ENCODE data around the gene CD44. TPM values are rescaled to one million over a fixed set of nuclear protein-coding genes. Genes with fewer than 3 reads are reported as not detected.

Gene CD44
- total and polyA plus RNA-seq, 10 of the 15 experiments (the other 5 are each of a cell fraction or from before 2014, with no cell fraction given) = 57.1 to 293 (median 120) TPM

DNA sequence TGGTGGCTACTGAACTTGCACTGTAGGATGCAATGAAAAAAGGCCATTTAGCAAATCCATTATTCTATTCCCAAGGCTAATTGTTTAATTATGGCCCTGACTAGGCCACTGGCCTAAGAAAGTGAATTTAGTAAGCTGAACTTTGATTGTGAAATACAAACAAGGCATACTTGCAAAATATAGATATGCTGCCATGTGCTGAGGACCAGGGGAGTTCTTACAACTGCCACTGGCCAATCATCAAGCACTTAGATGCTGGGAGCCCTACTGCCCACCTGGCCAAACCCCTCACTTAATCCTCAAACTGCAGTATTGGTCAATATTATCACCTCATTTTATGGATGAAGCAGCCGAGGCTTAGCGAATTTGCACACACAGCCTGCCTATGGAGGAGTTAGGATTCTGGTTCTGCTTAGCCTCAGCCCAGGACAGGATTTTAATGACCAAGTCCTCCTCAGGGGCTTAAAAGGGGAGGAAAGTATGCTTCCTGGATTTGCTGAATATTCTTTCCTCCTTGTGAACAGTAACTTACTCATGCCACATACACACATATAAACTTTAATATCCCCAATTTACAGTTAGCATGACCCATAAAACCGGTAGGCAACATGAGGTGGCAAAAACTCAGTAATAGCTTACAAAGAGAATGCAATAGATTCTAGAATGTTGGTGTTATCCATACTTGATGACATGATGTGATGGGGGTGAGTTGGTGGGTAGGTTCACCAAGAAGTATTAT lies 39.3 kb downstream of the CD44 start (continued):
- TF ChIP-seq, protein P1, sequence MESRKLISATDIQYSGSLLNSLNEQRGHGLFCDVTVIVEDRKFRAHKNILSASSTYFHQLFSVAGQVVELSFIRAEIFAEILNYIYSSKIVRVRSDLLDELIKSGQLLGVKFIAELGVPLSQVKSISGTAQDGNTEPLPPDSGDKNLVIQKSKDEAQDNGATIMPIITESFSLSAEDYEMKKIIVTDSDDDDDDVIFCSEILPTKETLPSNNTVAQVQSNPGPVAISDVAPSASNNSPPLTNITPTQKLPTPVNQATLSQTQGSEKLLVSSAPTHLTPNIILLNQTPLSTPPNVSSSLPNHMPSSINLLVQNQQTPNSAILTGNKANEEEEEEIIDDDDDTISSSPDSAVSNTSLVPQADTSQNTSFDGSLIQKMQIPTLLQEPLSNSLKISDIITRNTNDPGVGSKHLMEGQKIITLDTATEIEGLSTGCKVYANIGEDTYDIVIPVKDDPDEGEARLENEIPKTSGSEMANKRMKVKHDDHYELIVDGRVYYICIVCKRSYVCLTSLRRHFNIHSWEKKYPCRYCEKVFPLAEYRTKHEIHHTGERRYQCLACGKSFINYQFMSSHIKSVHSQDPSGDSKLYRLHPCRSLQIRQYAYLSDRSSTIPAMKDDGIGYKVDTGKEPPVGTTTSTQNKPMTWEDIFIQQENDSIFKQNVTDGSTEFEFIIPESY (IDR thresholded peaks at IDR 0.05) = no peak

DNA sequence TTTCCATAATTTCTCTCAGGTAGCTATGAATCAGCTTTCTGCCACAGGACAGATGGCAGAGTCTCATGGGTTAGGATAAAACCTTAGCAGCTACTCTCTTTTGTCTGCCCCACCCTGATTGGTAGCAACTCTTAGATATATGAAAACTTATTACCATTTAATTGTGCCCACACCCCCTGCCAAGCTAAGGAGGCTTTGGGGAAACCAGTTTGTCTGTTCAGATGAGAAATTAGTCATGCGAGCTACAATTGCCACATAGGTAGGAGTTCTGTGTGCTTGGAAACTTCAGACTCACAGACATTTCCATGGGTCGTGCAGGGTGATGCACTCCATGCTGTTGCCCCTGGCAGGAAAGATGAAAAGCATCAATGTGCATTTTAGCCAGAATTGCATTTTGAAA lies 39.9 kb downstream of the CD44 start:
- POLR2A ChIA-PET = interaction anchor here (0.9 kb wide), 1 partner anchor 9 kb away, joined by 6 read pairs; no protein-coding TSS in a partner anchor

More for the DNA sequence above, 39.9 kb downstream of the CD44 start:
- no peak for FAIRE-seq
- peaks cover 12 to 15% of the 10 kb centered on the region in 2 experiments; a peak in 3 of 4 replicates for H3K36me3 ChIP-seq (ENCODE audit: control insufficient read depth in 2 of 2, insufficient read depth in 2 of 2, low read length in 1 of 2)
- no peak overlapping the region for H3K4me3 ChIP-seq
- no peak overlapping the region for H3K27ac ChIP-seq (ENCODE audit: control insufficient read depth, insufficient read depth)
- H3K27me3 ChIP-seq (replicated peaks in 1 of 2; ENCODE audit: control insufficient read depth in 2 of 2, insufficient read depth in 2 of 2, low read length in 1 of 2) = no peaks in the 10 kb centered on the region
- TF ChIP-seq RAD21 (IDR thresholded peaks at IDR 0.05; ENCODE audit: insufficient read depth, low read depth, low read length) (no peak), ZNF207 (IDR thresholded peaks at IDR 0.05; ENCODE audit: borderline replicate concordance) (no peak), MXI1 (IDR thresholded peaks at IDR 0.05; ENCODE audit: low read depth, low read length) (no peak)
- TF ChIP-seq, protein P2, sequence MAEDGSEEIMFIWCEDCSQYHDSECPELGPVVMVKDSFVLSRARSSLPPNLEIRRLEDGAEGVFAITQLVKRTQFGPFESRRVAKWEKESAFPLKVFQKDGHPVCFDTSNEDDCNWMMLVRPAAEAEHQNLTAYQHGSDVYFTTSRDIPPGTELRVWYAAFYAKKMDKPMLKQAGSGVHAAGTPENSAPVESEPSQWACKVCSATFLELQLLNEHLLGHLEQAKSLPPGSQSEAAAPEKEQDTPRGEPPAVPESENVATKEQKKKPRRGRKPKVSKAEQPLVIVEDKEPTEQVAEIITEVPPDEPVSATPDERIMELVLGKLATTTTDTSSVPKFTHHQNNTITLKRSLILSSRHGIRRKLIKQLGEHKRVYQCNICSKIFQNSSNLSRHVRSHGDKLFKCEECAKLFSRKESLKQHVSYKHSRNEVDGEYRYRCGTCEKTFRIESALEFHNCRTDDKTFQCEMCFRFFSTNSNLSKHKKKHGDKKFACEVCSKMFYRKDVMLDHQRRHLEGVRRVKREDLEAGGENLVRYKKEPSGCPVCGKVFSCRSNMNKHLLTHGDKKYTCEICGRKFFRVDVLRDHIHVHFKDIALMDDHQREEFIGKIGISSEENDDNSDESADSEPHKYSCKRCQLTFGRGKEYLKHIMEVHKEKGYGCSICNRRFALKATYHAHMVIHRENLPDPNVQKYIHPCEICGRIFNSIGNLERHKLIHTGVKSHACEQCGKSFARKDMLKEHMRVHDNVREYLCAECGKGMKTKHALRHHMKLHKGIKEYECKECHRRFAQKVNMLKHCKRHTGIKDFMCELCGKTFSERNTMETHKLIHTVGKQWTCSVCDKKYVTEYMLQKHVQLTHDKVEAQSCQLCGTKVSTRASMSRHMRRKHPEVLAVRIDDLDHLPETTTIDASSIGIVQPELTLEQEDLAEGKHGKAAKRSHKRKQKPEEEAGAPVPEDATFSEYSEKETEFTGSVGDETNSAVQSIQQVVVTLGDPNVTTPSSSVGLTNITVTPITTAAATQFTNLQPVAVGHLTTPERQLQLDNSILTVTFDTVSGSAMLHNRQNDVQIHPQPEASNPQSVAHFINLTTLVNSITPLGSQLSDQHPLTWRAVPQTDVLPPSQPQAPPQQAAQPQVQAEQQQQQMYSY (CRISPR knock-in tag; IDR thresholded peaks at IDR 0.05) = no peak
- CTCF ChIA-PET = interaction anchor here (0.8 to 1.9 kb wide), 4 partner anchors 11 to 254 kb away, joined by 3 to 5 read pairs (median 3); no protein-coding TSS in a partner anchor
- RAD21 ChIA-PET (ENCODE audit: unreplicated experiment) = interaction anchor here (1.1 to 6.8 kb wide), 2 partner anchors 13 to 179 kb away, joined by 3 to 56 read pairs; no protein-coding TSS in a partner anchor
- BruUV-seq (replicated peaks) = no TSS peak
- H3K4me2 ChIP-seq (ENCODE audit: control insufficient read depth, insufficient read depth) = no peak overlapping the region
- intact Hi-C loops (cut with micrococcal nuclease; ENCODE audit: unreplicated experiment) (no loop called here), in situ Hi-C loops (cut with MboI) (no loop called here)
- 66% methylated on average over 2 of the region's 2 CpGs for WGBS (ENCODE audit: insufficient coverage, insufficient replicate concordance, low lambda C conversion rate, missing lambda C conversion rate)
- H3K4me1 ChIP-seq (ENCODE audit: control insufficient read depth, insufficient read depth, low read length) = peaks cover 19% of the 10 kb centered on the region
- SMC1A ChIA-PET (ENCODE audit: uncharacterized antibody, unreplicated experiment) = interaction anchor here (0.9 to 19.2 kb wide), 7 partner anchors 9 to 178 kb away, joined by 3 to 260 read pairs (median 4); no protein-coding TSS in a partner anchor
- no peak overlapping the region for H3K9ac ChIP-seq (ENCODE audit: control insufficient read depth, insufficient read depth, low read length)
- no peak for DNase-seq (ENCODE audit: low read depth, low spot score)
- H3K9me3 ChIP-seq (replicated peaks; ENCODE audit: control insufficient read depth, insufficient read depth, low read length) = no peaks in the 10 kb centered on the region
- no peak for ATAC-seq
- no peak overlapping the region for H2AFZ ChIP-seq (ENCODE audit: control insufficient read depth, low read depth, low read length)
- H4K20me1 ChIP-seq (ENCODE audit: control insufficient read depth, insufficient read depth) = no peaks in the 10 kb centered on the region
- peaks cover 4% of the 10 kb centered on the region; the same call in 1 of the 2 replicates for H3K79me2 ChIP-seq (ENCODE audit: control insufficient read depth, insufficient read depth, low read length)

All from GM12878 (cell line).